COLO829 (cell line): ENCODE results near the gene PPM1A.
"Not testable (repeated sequence)": the region's sequence is repeated elsewhere in the genome, so short reads cannot be mapped to it uniquely, and the experiment has no call there.

ENCODE experiments used
- DNase-seq: peaks from one replicate; pipeline ENCODE4 v3.0.0; 2012; ENCODE audit warnings: low spot score

The PPM1A gene

GRCh38 chr14:60266021-60266937 is 17.3 kb downstream of the PPM1A start:
- no peak for DNase-seq

GRCh38 chr14:60272177-60272576 is 23.2 kb downstream of the PPM1A start:
- DNase-seq = no peak

- no peak for DNase-seq
Measured at GRCh38 chr14:60273956-60274355, 24.9 kb downstream of the PPM1A start.

GRCh38 chr14:60274448-60274847 is 25.4 kb downstream of the PPM1A start:
- peak; percentile 2 for DNase-seq

- no peak for DNase-seq
Measured at GRCh38 chr14:60275932-60276331, 26.9 kb downstream of the PPM1A start.

GRCh38 chr14:60276347-60276746 is 27.3 kb downstream of the PPM1A start:
- no peak for DNase-seq

GRCh38 chr14:60277605-60278190 is 28.7 kb downstream of the PPM1A start:
- DNase-seq = no peak

- no peak for DNase-seq
Measured at GRCh38 chr14:60278350-60278749, 29.3 kb downstream of the PPM1A start.

GRCh38 chr14:60287452-60287851 is 38.4 kb downstream of the PPM1A start:
- DNase-seq = no peak

GRCh38 chr14:60288279-60288678 is 39.3 kb downstream of the PPM1A start:
- DNase-seq = no peak

- no peak for DNase-seq
Measured at GRCh38 chr14:60294411-60295069, 45.5 kb downstream of the PPM1A start.

- DNase-seq = no peak
Measured at GRCh38 chr14:60300019-60300418, 51.0 kb downstream of the PPM1A start.

- peak; percentile 16 for DNase-seq
Measured at GRCh38 chr14:60301685-60302084, 52.7 kb downstream of the PPM1A start.

GRCh38 chr14:60302663-60303062 is 53.6 kb downstream of the PPM1A start:
- no peak for DNase-seq

GRCh38 chr14:60303745-60304144 is 54.7 kb downstream of the PPM1A start:
- no peak for DNase-seq

GRCh38 chr14:60304509-60304908 is 55.5 kb downstream of the PPM1A start:
- no peak for DNase-seq

GRCh38 chr14:60309867-60310552 is 61.0 kb downstream of the PPM1A start:
- DNase-seq = no peak

- DNase-seq = peak; percentile 41
Measured at GRCh38 chr14:60311417-60311816, 62.4 kb downstream of the PPM1A start.

GRCh38 chr14:60313093-60313492 is 64.1 kb downstream of the PPM1A start:
- DNase-seq = no peak

- no peak for DNase-seq
Measured at GRCh38 chr14:60315196-60315990, 66.4 kb downstream of the PPM1A start.

GRCh38 chr14:60317609-60318008 is 68.6 kb downstream of the PPM1A start:
- DNase-seq = no peak

- DNase-seq = not testable (repeated sequence)
Measured at GRCh38 chr14:60320860-60321259, 71.8 kb downstream of the PPM1A start.
